ENCODE measurements around the gene ABCD4. TPM values are rescaled to one million over a fixed set of nuclear protein-coding genes. Genes with fewer than 3 reads are reported as not detected.

The ABCD4 gene
- total RNA-seq, 1 donor from 2014 or later: 28.7 TPM

DNA sequence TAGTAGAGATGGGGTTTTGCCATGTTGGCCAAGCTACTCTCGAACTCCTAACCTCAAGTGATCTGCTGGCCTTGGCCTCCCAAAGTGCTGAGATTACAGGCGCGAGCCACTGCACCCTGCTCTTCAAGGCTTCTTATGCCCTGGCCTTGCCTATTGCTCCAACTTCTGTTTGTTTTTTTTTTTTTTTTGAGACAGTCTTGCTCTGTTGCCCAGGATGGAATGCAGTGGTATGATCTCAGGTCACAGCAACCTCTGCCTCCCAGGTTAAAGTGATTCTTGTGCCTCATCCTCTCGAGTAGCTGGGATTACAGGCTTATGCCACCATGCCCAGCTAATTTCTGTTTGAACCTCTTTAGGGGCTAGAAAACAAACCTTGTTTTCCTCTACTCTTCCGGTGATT is 6.0 kb upstream of the ABCD4 start:
- Histone ChIP-seq H3K9ac (ENCODE audit: low read depth in 1 of 3, low read length in 3 of 3) (no peak overlapping the region), H3K4me3 (ENCODE audit: low read length in 3 of 3) (no peak overlapping the region), H3K27ac (ENCODE audit: low read depth, low read length) (no peak overlapping the region), H3K36me3 (ENCODE audit: control insufficient read depth in 3 of 3, insufficient read depth in 3 of 3, low read length in 3 of 3) (no peaks in the 10 kb centered on the region), H3K9me3 (ENCODE audit: control insufficient read depth in 3 of 3, low read length in 3 of 3) (no peaks in the 10 kb centered on the region), H3K27me3 (ENCODE audit: control insufficient read depth in 3 of 3, insufficient read depth in 3 of 3, low read length in 3 of 3) (no peaks in the 10 kb centered on the region), H3K4me1 (ENCODE audit: control insufficient read depth in 3 of 3, insufficient read depth in 3 of 3, low read length in 3 of 3) (peaks cover 0 to 4% (median 0%) of the 10 kb centered on the region in 3 donors)

DNA sequence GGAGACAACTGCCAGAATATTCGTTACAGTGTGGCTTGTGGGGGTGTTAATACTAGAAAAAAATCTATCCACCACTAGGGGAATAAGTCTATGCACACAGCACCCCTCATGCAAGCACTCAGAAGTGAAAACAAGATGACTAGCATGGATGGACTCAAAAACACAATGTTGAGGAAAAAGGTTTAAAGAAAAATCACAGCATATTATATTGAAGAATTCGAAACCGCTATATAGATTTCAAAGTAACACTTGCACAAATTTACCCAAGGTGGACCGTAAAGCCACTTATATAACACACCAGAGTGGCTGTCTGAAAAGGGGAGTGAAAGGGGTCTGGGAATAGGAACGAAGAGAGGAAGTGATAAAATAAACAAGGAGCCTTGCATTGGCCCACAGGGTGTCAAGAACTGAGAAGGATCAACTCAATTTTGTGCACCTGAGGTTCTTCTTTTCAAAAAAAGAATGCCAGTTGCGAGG is 544 bp downstream of the ABCD4 start:
- peak overlapping the region; percentile 86 to 91 (median 88) for H3K4me3 ChIP-seq (ENCODE audit: low read length in 3 of 3)
- H3K4me1 ChIP-seq (ENCODE audit: control insufficient read depth in 3 of 3, insufficient read depth in 3 of 3, low read length in 3 of 3): peaks cover 6 to 22% (median 16%) of the 10 kb centered on the region in 3 donors

DNA sequence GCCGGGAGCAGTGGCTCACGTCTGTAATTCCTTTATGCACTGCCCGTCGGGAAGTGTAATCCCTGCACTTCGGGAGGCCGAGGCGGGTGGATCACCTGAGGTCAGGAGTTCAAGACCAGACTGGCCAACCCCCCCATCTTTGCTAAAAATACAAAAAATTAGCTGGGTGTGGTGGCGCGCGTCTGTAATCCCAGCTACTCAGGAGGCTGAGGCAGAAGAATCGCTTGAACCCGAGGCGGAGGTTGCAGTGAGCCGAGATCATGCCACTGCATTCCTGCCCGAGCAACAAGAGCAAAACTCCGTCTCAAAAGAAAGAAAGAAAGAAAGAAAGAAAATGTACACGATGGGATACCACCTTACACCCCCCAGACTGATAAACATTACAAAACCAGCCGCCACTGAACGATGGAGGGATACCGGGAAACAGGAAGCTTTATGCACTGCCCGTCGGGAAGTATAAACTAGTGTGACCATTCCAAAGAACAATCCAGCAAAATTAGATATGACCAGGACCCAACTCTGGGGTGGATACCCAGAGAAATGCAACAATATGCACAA is 1.1 kb downstream of the ABCD4 start:
- Histone ChIP-seq H3K9me3 (ENCODE audit: control insufficient read depth in 3 of 3, low read length in 3 of 3) (no peaks in the 10 kb centered on the region), H3K27ac (ENCODE audit: low read depth, low read length) (peak overlapping the region; percentile 91), H3K4me3 (ENCODE audit: low read length in 3 of 3) (peak overlapping the region; percentile 86 to 91 (median 88)), H3K36me3 (ENCODE audit: control insufficient read depth in 3 of 3, insufficient read depth in 3 of 3, low read length in 3 of 3) (peaks cover 17 to 24% (median 22%) of the 10 kb centered on the region in 3 donors), H3K9ac (ENCODE audit: low read depth in 1 of 3, low read length in 3 of 3) (peak overlapping the region; percentile 90 to 96 (median 94)), H3K27me3 (ENCODE audit: control insufficient read depth in 3 of 3, insufficient read depth in 3 of 3, low read length in 3 of 3) (no peaks in the 10 kb centered on the region), H3K4me1 (ENCODE audit: control insufficient read depth in 3 of 3, insufficient read depth in 3 of 3, low read length in 3 of 3) (peaks cover 6 to 22% (median 16%) of the 10 kb centered on the region in 3 donors)

More for the DNA sequence above, 544 bp downstream of the ABCD4 start:
- no peaks in the 10 kb centered on the region for H3K9me3 ChIP-seq (ENCODE audit: control insufficient read depth in 3 of 3, low read length in 3 of 3)
- peak overlapping the region; percentile 90 to 96 (median 94) for H3K9ac ChIP-seq (ENCODE audit: low read depth in 1 of 3, low read length in 3 of 3)
- H3K36me3 ChIP-seq (ENCODE audit: control insufficient read depth in 3 of 3, insufficient read depth in 3 of 3, low read length in 3 of 3): peaks cover 14 to 19% (median 17%) of the 10 kb centered on the region in 3 donors
- H3K27ac ChIP-seq (ENCODE audit: low read depth, low read length): peak overlapping the region; percentile 91
- H3K27me3 ChIP-seq (ENCODE audit: control insufficient read depth in 3 of 3, insufficient read depth in 3 of 3, low read length in 3 of 3): no peaks in the 10 kb centered on the region

DNA sequence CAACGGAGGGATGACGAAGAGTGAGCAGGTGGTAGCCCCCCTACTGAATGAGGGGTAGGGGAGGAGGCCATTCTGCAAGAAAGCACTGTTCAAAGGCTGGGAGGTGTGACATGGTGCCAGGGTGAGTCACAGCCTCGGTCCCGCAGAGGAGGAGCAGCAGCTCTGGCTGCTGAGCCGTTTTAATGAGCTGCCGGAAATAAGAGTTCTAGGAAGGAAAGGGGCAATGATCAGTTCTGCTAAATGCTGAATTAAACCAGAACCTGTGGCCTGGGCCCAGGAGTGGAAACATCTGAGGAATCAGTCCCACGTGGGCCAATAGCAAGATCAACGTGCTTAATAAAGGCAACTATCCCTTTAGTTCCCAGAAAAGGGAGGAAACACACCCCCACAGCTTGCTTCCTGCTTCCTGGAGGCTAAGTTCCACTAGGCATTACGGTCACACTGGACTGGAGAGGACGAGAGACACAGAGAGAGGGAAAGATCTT is 3.6 kb downstream of the ABCD4 start:
- Histone ChIP-seq H3K27me3 (ENCODE audit: control insufficient read depth in 3 of 3, insufficient read depth in 3 of 3, low read length in 3 of 3) (no peaks in the 10 kb centered on the region), H3K4me3 (ENCODE audit: low read length in 3 of 3) (no peak overlapping the region), H3K9me3 (ENCODE audit: control insufficient read depth in 3 of 3, low read length in 3 of 3) (no peaks in the 10 kb centered on the region), H3K27ac (ENCODE audit: low read depth, low read length) (peak overlapping the region; percentile 83), H3K4me1 (ENCODE audit: control insufficient read depth in 3 of 3, insufficient read depth in 3 of 3, low read length in 3 of 3) (peaks cover 6 to 22% (median 16%) of the 10 kb centered on the region in 3 donors), H3K9ac (ENCODE audit: low read depth in 1 of 3, low read length in 3 of 3) (no peak overlapping the region), H3K36me3 (ENCODE audit: control insufficient read depth in 3 of 3, insufficient read depth in 3 of 3, low read length in 3 of 3) (peaks cover 39 to 47% (median 46%) of the 10 kb centered on the region in 3 donors)

DNA sequence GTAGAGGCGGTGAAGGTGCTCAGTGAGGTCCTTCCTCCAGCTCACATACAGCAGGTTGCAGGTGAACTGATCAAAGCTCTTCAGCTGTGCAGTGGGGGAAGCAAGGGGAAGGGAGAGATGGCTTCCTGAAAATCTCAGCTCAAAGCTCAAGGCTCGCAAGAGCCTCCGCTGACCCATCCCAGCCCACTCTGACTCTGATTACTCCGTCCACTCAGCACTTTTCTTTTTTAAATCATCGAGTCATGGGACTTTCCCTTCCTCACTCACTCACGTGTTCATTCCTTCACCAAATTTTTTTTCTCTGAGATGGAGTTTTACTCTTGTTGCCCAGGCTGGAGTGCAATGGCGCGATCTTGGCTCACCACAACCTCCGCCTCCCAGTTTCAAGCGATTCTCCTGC is 4.7 kb downstream of the ABCD4 start:
- H3K27me3 ChIP-seq (ENCODE audit: control insufficient read depth in 3 of 3, insufficient read depth in 3 of 3, low read length in 3 of 3): no peaks in the 10 kb centered on the region
- H3K4me3 ChIP-seq (ENCODE audit: low read length in 3 of 3): no peak overlapping the region
- H3K9me3 ChIP-seq (ENCODE audit: control insufficient read depth in 3 of 3, low read length in 3 of 3): no peaks in the 10 kb centered on the region
- H3K4me1 ChIP-seq (ENCODE audit: control insufficient read depth in 3 of 3, insufficient read depth in 3 of 3, low read length in 3 of 3): peaks cover 6 to 19% (median 14%) of the 10 kb centered on the region in 3 donors
- H3K9ac ChIP-seq (ENCODE audit: low read depth in 1 of 3, low read length in 3 of 3): no peak overlapping the region
- peaks cover 39 to 51% (median 48%) of the 10 kb centered on the region in 3 donors for H3K36me3 ChIP-seq (ENCODE audit: control insufficient read depth in 3 of 3, insufficient read depth in 3 of 3, low read length in 3 of 3)
- H3K27ac ChIP-seq (ENCODE audit: low read depth, low read length): no peak overlapping the region

DNA sequence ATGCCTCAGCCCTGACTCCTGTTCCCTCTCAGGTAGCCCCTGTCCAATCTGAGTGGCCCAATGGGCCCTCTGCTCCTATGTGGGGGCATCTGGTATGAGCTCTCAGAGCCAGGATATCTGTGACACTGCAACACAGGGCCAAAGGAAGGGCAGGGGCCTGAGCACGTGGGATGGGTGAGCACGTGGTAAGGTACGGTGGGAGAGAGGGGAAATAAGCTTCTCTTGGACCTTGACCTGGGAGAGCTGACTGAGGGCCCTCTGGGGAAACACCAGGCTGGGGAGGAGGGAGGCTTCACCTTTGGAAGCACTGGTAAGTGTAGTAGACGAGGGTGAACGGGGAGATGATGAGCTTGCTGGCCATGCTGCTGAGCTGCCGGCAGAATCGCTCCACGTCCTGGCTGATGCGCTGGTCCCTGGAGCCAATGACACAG is 6.7 kb downstream of the ABCD4 start:
- no peaks in the 10 kb centered on the region for H3K27me3 ChIP-seq (ENCODE audit: control insufficient read depth in 3 of 3, insufficient read depth in 3 of 3, low read length in 3 of 3)
- no peaks in the 10 kb centered on the region for H3K9me3 ChIP-seq (ENCODE audit: control insufficient read depth in 3 of 3, low read length in 3 of 3)
- peaks cover 7 to 25% (median 20%) of the 10 kb centered on the region in 3 donors for H3K4me1 ChIP-seq (ENCODE audit: control insufficient read depth in 3 of 3, insufficient read depth in 3 of 3, low read length in 3 of 3)
- peaks cover 50 to 70% (median 65%) of the 10 kb centered on the region in 3 donors for H3K36me3 ChIP-seq (ENCODE audit: control insufficient read depth in 3 of 3, insufficient read depth in 3 of 3, low read length in 3 of 3)
- H3K4me3 ChIP-seq (ENCODE audit: low read length in 3 of 3): no peak overlapping the region
- H3K27ac ChIP-seq (ENCODE audit: low read depth, low read length): no peak overlapping the region
- H3K9ac ChIP-seq (ENCODE audit: low read depth in 1 of 3, low read length in 3 of 3): no peak overlapping the region

DNA sequence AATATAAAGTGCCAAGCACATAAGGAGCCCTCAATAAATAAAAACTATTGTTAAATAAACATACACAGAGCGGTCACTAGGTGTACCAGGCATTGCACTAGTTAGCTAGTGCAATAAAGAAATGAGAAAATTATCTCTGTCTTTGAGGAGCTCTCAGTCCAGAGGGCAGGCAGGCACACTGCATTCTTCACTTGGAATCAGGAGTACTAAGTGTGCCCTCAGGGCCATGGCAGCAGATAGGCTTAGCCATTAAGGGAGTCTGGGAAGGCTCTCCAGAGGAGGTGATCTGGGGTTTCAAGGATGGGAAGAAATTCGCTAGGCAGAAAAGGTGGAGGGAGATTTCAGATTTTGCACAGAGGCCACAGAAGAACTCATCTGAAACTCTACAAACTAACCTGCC is 9.1 kb downstream of the ABCD4 start:
- Histone ChIP-seq H3K9me3 (ENCODE audit: control insufficient read depth in 3 of 3, low read length in 3 of 3) (no peaks in the 10 kb centered on the region), H3K9ac (ENCODE audit: low read depth in 1 of 3, low read length in 3 of 3) (no peak overlapping the region), H3K36me3 (ENCODE audit: control insufficient read depth in 3 of 3, insufficient read depth in 3 of 3, low read length in 3 of 3) (peaks cover 64 to 81% (median 75%) of the 10 kb centered on the region in 3 donors), H3K27me3 (ENCODE audit: control insufficient read depth in 3 of 3, insufficient read depth in 3 of 3, low read length in 3 of 3) (no peaks in the 10 kb centered on the region), H3K4me3 (ENCODE audit: low read length in 3 of 3) (no peak overlapping the region), H3K4me1 (ENCODE audit: control insufficient read depth in 3 of 3, insufficient read depth in 3 of 3, low read length in 3 of 3) (peaks cover 3 to 18% (median 14%) of the 10 kb centered on the region in 3 donors), H3K27ac (ENCODE audit: low read depth, low read length) (no peak overlapping the region)

DNA sequence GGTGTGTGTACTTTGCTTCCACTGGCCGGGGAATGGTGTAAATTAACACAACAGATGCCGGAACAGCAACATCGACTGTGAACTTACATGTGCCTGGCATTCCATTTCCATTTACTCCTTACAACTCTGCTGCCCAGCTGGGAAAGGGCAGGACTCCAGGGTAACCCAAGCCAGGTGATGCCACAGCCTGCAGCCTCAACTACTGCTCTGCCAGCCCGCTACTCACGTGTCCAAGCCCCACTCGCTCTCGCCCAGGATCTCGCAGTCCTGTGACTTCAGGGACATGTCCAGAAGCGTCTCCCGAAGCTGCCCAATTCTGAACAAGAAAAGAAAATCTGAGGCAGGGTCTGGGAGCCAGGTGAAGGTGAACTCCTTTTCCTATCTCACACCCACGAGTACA is 10.7 kb downstream of the ABCD4 start:
- Histone ChIP-seq H3K9ac (ENCODE audit: low read depth in 1 of 3, low read length in 3 of 3) (peak overlapping the region in 1 of 3 donors; percentile 45), H3K27me3 (ENCODE audit: control insufficient read depth in 3 of 3, insufficient read depth in 3 of 3, low read length in 3 of 3) (no peaks in the 10 kb centered on the region), H3K9me3 (ENCODE audit: control insufficient read depth in 3 of 3, low read length in 3 of 3) (no peaks in the 10 kb centered on the region), H3K36me3 (ENCODE audit: control insufficient read depth in 3 of 3, insufficient read depth in 3 of 3, low read length in 3 of 3) (peaks cover 68 to 85% (median 78%) of the 10 kb centered on the region in 3 donors), H3K4me3 (ENCODE audit: low read length in 3 of 3) (no peak overlapping the region), H3K27ac (ENCODE audit: low read depth, low read length) (no peak overlapping the region), H3K4me1 (ENCODE audit: control insufficient read depth in 3 of 3, insufficient read depth in 3 of 3, low read length in 3 of 3) (peaks cover 0 to 16% (median 14%) of the 10 kb centered on the region in 3 donors)

DNA sequence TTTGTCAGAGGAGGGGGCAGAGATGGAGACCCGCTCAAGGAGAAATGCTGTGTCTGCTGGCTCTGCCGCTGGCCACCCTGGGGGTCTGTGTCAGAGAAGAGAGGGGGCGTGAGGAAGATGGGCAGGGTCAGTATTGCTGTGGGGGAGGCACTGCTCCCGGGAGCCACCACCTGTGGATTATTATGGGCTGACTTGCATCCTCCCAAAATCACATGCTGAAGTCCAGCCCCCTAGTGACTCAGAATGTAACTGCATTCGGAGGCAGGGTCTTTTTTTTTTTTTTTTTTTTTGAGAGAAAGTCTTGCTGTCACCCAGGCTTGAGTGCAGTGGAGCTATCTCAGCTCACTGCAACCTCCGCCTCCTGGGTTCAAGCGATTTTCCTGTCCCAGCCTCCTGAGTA is 12.3 kb downstream of the ABCD4 start:
- Histone ChIP-seq H3K4me3 (ENCODE audit: low read length in 3 of 3) (no peak overlapping the region), H3K4me1 (ENCODE audit: control insufficient read depth in 3 of 3, insufficient read depth in 3 of 3, low read length in 3 of 3) (peaks cover 0 to 16% (median 14%) of the 10 kb centered on the region in 3 donors), H3K9me3 (ENCODE audit: control insufficient read depth in 3 of 3, low read length in 3 of 3) (no peaks in the 10 kb centered on the region), H3K27me3 (ENCODE audit: control insufficient read depth in 3 of 3, insufficient read depth in 3 of 3, low read length in 3 of 3) (no peaks in the 10 kb centered on the region), H3K36me3 (ENCODE audit: control insufficient read depth in 3 of 3, insufficient read depth in 3 of 3, low read length in 3 of 3) (peaks cover 68 to 86% (median 76%) of the 10 kb centered on the region in 3 donors), H3K27ac (ENCODE audit: low read depth, low read length) (no peak overlapping the region), H3K9ac (ENCODE audit: low read depth in 1 of 3, low read length in 3 of 3) (no peak overlapping the region)

DNA sequence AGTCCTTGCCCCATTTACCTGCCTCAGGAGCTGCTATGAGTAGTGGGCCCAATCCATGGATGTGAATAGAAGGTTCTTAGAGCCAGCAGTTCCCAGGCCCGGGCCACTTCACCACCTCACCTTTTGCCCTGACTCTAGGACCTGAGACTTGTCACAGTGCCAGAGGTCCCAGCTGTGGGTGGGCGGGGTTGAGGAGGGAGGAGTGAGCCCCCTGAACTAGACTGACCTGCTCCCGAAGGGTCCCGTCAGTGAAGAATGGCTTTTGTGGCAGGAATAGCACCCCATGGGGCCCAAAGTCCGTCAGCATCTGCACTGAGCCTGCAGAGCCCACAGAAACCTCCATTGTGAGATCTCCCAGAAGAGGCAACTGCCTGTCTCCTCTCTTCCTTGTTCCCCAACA is 12.9 kb downstream of the ABCD4 start:
- Histone ChIP-seq H3K9me3 (ENCODE audit: control insufficient read depth in 3 of 3, low read length in 3 of 3) (no peaks in the 10 kb centered on the region), H3K36me3 (ENCODE audit: control insufficient read depth in 3 of 3, insufficient read depth in 3 of 3, low read length in 3 of 3) (peaks cover 62 to 85% (median 76%) of the 10 kb centered on the region in 3 donors), H3K9ac (ENCODE audit: low read depth in 1 of 3, low read length in 3 of 3) (no peak overlapping the region), H3K4me1 (ENCODE audit: control insufficient read depth in 3 of 3, insufficient read depth in 3 of 3, low read length in 3 of 3) (peaks cover 0 to 16% (median 14%) of the 10 kb centered on the region in 3 donors), H3K27ac (ENCODE audit: low read depth, low read length) (no peak overlapping the region), H3K4me3 (ENCODE audit: low read length in 3 of 3) (no peak overlapping the region), H3K27me3 (ENCODE audit: control insufficient read depth in 3 of 3, insufficient read depth in 3 of 3, low read length in 3 of 3) (no peaks in the 10 kb centered on the region)
